Measurements from ENCODE around the gene WIZ. TPM values are rescaled to one million over a fixed set of nuclear protein-coding genes. Genes with fewer than 3 reads are reported as not detected.
A peak's percentile ranks its signal among the peaks of the same experiment; 100 is the strongest.

Gene WIZ
- total and polyA plus RNA-seq, 10 of the 15 experiments (the other 5 are each of a cell fraction or from before 2014, with no cell fraction given) = 0.10 to 26.7 (median 2.7) TPM

DNA sequence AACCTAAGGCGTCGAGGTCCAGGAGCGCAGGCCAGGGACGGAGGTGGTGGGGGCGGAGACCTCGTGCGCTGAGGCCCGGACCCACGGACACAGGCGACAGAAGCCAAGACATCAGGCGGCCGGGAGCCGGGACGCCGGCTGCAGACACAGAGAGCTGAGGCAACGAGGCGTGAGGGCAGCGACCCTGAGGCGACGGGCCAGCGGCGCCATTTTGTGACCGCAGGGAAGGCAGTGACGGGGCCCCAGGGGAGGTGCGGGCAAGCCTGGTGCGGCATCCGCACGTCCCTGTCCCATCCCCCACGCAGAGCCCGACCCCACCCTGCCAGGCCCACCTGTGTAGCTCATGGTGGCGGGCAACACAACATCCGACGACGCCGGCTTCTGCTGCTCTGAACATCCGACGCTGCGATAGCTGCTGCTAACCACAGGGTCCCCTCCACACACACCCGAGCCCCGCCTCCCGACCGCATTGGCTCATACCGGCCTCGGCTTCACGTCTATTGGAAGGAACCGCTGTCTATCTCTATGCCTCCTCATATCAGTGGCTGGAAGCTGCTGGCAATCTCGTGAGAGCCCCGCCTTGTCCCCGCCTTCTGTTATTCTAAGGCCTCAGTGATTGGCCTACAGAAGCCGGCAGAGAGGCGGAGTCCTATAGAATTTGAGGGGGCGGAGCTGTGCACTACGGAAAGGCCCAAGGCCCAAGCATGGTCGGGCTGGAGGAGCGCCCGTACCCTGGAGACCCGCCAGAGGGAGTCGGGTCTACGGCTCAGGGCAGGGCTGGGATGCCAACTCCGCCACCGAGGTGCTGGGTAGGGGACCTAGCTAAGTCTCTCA, 31.0 kb downstream of the WIZ start, which contains the start of gene AKAP8L (continued):
- TF ChIP-seq, protein P1, sequence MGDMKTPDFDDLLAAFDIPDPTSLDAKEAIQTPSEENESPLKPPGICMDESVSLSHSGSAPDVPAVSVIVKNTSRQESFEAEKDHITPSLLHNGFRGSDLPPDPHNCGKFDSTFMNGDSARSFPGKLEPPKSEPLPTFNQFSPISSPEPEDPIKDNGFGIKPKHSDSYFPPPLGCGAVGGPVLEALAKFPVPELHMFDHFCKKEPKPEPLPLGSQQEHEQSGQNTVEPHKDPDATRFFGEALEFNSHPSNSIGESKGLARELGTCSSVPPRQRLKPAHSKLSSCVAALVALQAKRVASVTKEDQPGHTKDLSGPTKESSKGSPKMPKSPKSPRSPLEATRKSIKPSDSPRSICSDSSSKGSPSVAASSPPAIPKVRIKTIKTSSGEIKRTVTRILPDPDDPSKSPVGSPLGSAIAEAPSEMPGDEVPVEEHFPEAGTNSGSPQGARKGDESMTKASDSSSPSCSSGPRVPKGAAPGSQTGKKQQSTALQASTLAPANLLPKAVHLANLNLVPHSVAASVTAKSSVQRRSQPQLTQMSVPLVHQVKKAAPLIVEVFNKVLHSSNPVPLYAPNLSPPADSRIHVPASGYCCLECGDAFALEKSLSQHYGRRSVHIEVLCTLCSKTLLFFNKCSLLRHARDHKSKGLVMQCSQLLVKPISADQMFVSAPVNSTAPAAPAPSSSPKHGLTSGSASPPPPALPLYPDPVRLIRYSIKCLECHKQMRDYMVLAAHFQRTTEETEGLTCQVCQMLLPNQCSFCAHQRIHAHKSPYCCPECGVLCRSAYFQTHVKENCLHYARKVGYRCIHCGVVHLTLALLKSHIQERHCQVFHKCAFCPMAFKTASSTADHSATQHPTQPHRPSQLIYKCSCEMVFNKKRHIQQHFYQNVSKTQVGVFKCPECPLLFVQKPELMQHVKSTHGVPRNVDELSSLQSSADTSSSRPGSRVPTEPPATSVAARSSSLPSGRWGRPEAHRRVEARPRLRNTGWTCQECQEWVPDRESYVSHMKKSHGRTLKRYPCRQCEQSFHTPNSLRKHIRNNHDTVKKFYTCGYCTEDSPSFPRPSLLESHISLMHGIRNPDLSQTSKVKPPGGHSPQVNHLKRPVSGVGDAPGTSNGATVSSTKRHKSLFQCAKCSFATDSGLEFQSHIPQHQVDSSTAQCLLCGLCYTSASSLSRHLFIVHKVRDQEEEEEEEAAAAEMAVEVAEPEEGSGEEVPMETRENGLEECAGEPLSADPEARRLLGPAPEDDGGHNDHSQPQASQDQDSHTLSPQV (IDR thresholded peaks at IDR 0.05) = no peak
- TF ChIP-seq, protein P2, sequence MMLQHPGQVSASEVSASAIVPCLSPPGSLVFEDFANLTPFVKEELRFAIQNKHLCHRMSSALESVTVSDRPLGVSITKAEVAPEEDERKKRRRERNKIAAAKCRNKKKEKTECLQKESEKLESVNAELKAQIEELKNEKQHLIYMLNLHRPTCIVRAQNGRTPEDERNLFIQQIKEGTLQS (IDR thresholded peaks at IDR 0.05; ENCODE audit: borderline replicate concordance, extremely low read depth, low read depth, low read length) = no peak
- peak; percentile 16 to 57; a peak in 1 of 4 replicates for TF ChIP-seq BHLHE40 (IDR thresholded peaks at IDR 0.05; ENCODE audit: borderline replicate concordance in 1 of 2, low read depth in 2 of 2, low read length in 1 of 2)
- peak; percentile 35 for TF ChIP-seq MYC (IDR thresholded peaks at IDR 0.05; ENCODE audit: insufficient read depth, insufficient read length, insufficient replicate concordance, low read length, severe bottlenecking)
- TF ChIP-seq, protein P3, sequence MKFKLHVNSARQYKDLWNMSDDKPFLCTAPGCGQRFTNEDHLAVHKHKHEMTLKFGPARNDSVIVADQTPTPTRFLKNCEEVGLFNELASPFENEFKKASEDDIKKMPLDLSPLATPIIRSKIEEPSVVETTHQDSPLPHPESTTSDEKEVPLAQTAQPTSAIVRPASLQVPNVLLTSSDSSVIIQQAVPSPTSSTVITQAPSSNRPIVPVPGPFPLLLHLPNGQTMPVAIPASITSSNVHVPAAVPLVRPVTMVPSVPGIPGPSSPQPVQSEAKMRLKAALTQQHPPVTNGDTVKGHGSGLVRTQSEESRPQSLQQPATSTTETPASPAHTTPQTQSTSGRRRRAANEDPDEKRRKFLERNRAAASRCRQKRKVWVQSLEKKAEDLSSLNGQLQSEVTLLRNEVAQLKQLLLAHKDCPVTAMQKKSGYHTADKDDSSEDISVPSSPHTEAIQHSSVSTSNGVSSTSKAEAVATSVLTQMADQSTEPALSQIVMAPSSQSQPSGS (IDR thresholded peaks at IDR 0.05; ENCODE audit: low read length) = no peak
- no peak; the same call in none of the 2 replicates for TF ChIP-seq BACH1 (IDR thresholded peaks at IDR 0.05; ENCODE audit: borderline replicate concordance)
- no peak for TF ChIP-seq SMAD1 (IDR thresholded peaks at IDR 0.05; ENCODE audit: low read depth, partially characterized antibody)
- peak in 1 of 2 experiments; percentile 69; a peak in 2 of 4 replicates for TF ChIP-seq SRF (IDR thresholded peaks at IDR 0.05; ENCODE audit: low read depth in 2 of 2, low read length in 2 of 2)
- peak; percentile 51 for TF ChIP-seq RFX5 (IDR thresholded peaks at IDR 0.05; ENCODE audit: low read depth, low read length)
- TF ChIP-seq RELA (IDR thresholded peaks at IDR 0.05; ENCODE audit: borderline replicate concordance, partially characterized antibody) = peak; percentile 39
- TF ChIP-seq HDGF (IDR thresholded peaks at IDR 0.05) = 0 out of 2 replicates have a peak, but pooled peaks have one; percentile 60
- TF ChIP-seq, protein P4, sequence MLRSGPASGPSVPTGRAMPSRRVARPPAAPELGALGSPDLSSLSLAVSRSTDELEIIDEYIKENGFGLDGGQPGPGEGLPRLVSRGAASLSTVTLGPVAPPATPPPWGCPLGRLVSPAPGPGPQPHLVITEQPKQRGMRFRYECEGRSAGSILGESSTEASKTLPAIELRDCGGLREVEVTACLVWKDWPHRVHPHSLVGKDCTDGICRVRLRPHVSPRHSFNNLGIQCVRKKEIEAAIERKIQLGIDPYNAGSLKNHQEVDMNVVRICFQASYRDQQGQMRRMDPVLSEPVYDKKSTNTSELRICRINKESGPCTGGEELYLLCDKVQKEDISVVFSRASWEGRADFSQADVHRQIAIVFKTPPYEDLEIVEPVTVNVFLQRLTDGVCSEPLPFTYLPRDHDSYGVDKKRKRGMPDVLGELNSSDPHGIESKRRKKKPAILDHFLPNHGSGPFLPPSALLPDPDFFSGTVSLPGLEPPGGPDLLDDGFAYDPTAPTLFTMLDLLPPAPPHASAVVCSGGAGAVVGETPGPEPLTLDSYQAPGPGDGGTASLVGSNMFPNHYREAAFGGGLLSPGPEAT (IDR thresholded peaks at IDR 0.05; ENCODE audit: low read depth) = peak; percentile 52; the same call in 1 of the 2 replicates
- TF ChIP-seq RAD51 (IDR thresholded peaks at IDR 0.05) = no peak
- peak; percentile 64; the same call in 1 of the 2 replicates for TF ChIP-seq PML (IDR thresholded peaks at IDR 0.05; ENCODE audit: low read length)
